ENCODE results near the gene PLEKHG5. TPM values are rescaled to one million over a fixed set of nuclear protein-coding genes. Genes with fewer than 3 reads are reported as not detected.

The PLEKHG5 gene
- polyA plus RNA-seq, 2 of the 4 experiments (the other 2 are of a cell fraction), result 0.84 to 3.1 TPM

- no CpG with 5 or more reads among the region's 1 CpG for WGBS (ENCODE audit: missing lambda C conversion rate)
- Histone ChIP-seq H3K4me1 (no peaks in the 10 kb centered on the region; the same call in 2 of the 3 replicates), H3K4me3 (no peak overlapping the region), H3K4me2 (no peak overlapping the region), H3K9me3 (no peaks in the 10 kb centered on the region), H3K27ac (no peak overlapping the region)
- POLR2A ChIA-PET, result no interaction called here
- no peak for DNase-seq (ENCODE audit: low read depth in 1 of 2, low spot score in 1 of 2)
- TF ChIP-seq RAD21 (conservative IDR thresholded peaks at IDR 0.05 in 1 of 2, IDR thresholded peaks at IDR 0.05 in 1 of 2), result no peak
- TF ChIP-seq MYC (IDR thresholded peaks at IDR 0.05; ENCODE audit: borderline replicate concordance, low read length), result no peak
- TF ChIP-seq, protein P1, sequence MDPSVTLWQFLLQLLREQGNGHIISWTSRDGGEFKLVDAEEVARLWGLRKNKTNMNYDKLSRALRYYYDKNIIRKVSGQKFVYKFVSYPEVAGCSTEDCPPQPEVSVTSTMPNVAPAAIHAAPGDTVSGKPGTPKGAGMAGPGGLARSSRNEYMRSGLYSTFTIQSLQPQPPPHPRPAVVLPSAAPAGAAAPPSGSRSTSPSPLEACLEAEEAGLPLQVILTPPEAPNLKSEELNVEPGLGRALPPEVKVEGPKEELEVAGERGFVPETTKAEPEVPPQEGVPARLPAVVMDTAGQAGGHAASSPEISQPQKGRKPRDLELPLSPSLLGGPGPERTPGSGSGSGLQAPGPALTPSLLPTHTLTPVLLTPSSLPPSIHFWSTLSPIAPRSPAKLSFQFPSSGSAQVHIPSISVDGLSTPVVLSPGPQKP (IDR thresholded peaks at IDR 0.05; ENCODE audit: low read depth, low read length), result no peak
- no peak for TF ChIP-seq EP300 (IDR thresholded peaks at IDR 0.05)
- TF ChIP-seq BCL3 (IDR thresholded peaks at IDR 0.05), result no peak
- no peak for TF ChIP-seq HEYL (CRISPR knock-in tag; IDR thresholded peaks at IDR 0.05)
- TF ChIP-seq POLR2A (IDR thresholded peaks at IDR 0.05; ENCODE audit: low read length), result no peak
- TF ChIP-seq POLR2AphosphoS2 (conservative IDR thresholded peaks at IDR 0.05; ENCODE audit: low read length), result no peak
- TF ChIP-seq GATA3 (IDR thresholded peaks at IDR 0.05; ENCODE audit: borderline replicate concordance), result no peak
- no peak for TF ChIP-seq CTCF (IDR thresholded peaks at IDR 0.05)
- no peak for TF ChIP-seq CHD4 (IDR thresholded peaks at IDR 0.05; ENCODE audit: borderline replicate concordance)
- TF ChIP-seq HOXB13 (CRISPR knock-in tag; IDR thresholded peaks at IDR 0.05; ENCODE audit: low read depth), result no peak
- no peak for TF ChIP-seq HES2 (IDR thresholded peaks at IDR 0.05)
- TF ChIP-seq RCOR1 (IDR thresholded peaks at IDR 0.05; ENCODE audit: low read depth, low read length), result no peak
- no peak for TF ChIP-seq HOXA7 (CRISPR knock-in tag; IDR thresholded peaks at IDR 0.05)
- TF ChIP-seq ZFP36 (IDR thresholded peaks at IDR 0.05; ENCODE audit: borderline replicate concordance, partially characterized antibody), result no peak
- no peak for TF ChIP-seq MAFK (IDR thresholded peaks at IDR 0.05; ENCODE audit: partially characterized antibody)
- TF ChIP-seq HDAC2 (IDR thresholded peaks at IDR 0.05), result no peak
- ATAC-seq, result no peak
- CTCF ChIA-PET, result interaction anchor here (0.6 to 2.0 kb wide), 4 partner anchors 14 to 161 kb away, joined by 3 to 7 read pairs (median 4); no protein-coding TSS in a partner anchor
- FAIRE-seq, result no peak
Measured at GRCh38 chr1:6463120-6463412, 28.4 kb downstream of the PLEKHG5 start.

- no peak for FAIRE-seq
- 92% methylated on average over 9 of the region's 13 CpGs for WGBS (ENCODE audit: missing lambda C conversion rate)
- Histone ChIP-seq H3K9me3 (no peaks in the 10 kb centered on the region), H3K4me1 (no peaks in the 10 kb centered on the region; the same call in 2 of the 3 replicates), H3K27ac (no peak overlapping the region), H3K4me3 (no peak overlapping the region), H3K4me2 (no peak overlapping the region)
- DNase-seq (ENCODE audit: low read depth in 1 of 2, low spot score in 1 of 2), result no peak
- POLR2A ChIA-PET, result no interaction called here
- CTCF ChIA-PET, result interaction anchor here (0.6 to 2.0 kb wide), 6 partner anchors 14 to 161 kb away, joined by 3 to 7 read pairs (median 3); partner anchors contain the start of gene NOL9
- ATAC-seq, result no peak; a peak in 1 of 6 replicates
- no peak for TF ChIP-seq EP300 (IDR thresholded peaks at IDR 0.05)
- no peak for TF ChIP-seq MAZ (IDR thresholded peaks at IDR 0.05; ENCODE audit: borderline replicate concordance, low read depth, low read length)
- TF ChIP-seq, protein P2, sequence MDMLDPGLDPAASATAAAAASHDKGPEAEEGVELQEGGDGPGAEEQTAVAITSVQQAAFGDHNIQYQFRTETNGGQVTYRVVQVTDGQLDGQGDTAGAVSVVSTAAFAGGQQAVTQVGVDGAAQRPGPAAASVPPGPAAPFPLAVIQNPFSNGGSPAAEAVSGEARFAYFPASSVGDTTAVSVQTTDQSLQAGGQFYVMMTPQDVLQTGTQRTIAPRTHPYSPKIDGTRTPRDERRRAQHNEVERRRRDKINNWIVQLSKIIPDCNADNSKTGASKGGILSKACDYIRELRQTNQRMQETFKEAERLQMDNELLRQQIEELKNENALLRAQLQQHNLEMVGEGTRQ (IDR thresholded peaks at IDR 0.05), result no peak
- TF ChIP-seq NR3C1 (IDR thresholded peaks at IDR 0.05), result no peak
- TF ChIP-seq BHLHE40 (IDR thresholded peaks at IDR 0.05; ENCODE audit: low read depth, low read length), result no peak
- TF ChIP-seq, protein P3, sequence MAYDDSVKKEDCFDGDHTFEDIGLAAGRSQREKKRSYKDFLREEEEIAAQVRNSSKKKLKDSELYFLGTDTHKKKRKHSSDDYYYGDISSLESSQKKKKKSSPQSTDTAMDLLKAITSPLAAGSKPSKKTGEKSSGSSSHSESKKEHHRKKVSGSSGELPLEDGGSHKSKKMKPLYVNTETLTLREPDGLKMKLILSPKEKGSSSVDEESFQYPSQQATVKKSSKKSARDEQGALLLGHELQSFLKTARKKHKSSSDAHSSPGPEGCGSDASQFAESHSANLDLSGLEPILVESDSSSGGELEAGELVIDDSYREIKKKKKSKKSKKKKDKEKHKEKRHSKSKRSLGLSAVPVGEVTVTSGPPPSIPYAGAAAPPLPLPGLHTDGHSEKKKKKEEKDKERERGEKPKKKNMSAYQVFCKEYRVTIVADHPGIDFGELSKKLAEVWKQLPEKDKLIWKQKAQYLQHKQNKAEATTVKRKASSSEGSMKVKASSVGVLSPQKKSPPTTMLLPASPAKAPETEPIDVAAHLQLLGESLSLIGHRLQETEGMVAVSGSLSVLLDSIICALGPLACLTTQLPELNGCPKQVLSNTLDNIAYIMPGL (CRISPR knock-in tag; IDR thresholded peaks at IDR 0.05; ENCODE audit: borderline replicate concordance), result no peak
- no peak for TF ChIP-seq BCL3 (IDR thresholded peaks at IDR 0.05)
- no peak for TF ChIP-seq HOXA7 (CRISPR knock-in tag; IDR thresholded peaks at IDR 0.05)
- TF ChIP-seq RAD21 (conservative IDR thresholded peaks at IDR 0.05 in 1 of 2, IDR thresholded peaks at IDR 0.05 in 1 of 2), result no peak
- no peak for TF ChIP-seq MYC (IDR thresholded peaks at IDR 0.05; ENCODE audit: borderline replicate concordance, low read length)
- no peak for TF ChIP-seq NFE2L2 (conservative IDR thresholded peaks at IDR 0.05; ENCODE audit: low read length)
- TF ChIP-seq KDM5A (IDR thresholded peaks at IDR 0.05), result no peak
Measured at GRCh38 chr1:6462412-6463119, 28.9 kb downstream of the PLEKHG5 start.
